Right renal cortex interstitium (tissue), 3 donors: ENCODE results near the gene ZHX3. TPM values are rescaled to one million over a fixed set of nuclear protein-coding genes. Genes with fewer than 3 reads are reported as not detected.
A peak's percentile ranks its signal among the peaks of the same experiment; 100 is the strongest.

Experiments used
- DNase-seq, 3 donors: peaks; one replicate each; pipeline ENCODE4 v3.0.0-alpha.2; 2013; ENCODE audit warnings: low read depth in 3 of 3, low spot score in 2 of 3
- polyA plus RNA-seq, 3 donors: library from polyadenylated mRNA; unstranded; fragments of 120-200 nt; gene quantifications; one replicate each; pipeline ENCODE4 v1.2.1, GENCODE V29; 2013; ENCODE audit not compliant: insufficient read length in 3 of 3

Gene ZHX3, protein sequence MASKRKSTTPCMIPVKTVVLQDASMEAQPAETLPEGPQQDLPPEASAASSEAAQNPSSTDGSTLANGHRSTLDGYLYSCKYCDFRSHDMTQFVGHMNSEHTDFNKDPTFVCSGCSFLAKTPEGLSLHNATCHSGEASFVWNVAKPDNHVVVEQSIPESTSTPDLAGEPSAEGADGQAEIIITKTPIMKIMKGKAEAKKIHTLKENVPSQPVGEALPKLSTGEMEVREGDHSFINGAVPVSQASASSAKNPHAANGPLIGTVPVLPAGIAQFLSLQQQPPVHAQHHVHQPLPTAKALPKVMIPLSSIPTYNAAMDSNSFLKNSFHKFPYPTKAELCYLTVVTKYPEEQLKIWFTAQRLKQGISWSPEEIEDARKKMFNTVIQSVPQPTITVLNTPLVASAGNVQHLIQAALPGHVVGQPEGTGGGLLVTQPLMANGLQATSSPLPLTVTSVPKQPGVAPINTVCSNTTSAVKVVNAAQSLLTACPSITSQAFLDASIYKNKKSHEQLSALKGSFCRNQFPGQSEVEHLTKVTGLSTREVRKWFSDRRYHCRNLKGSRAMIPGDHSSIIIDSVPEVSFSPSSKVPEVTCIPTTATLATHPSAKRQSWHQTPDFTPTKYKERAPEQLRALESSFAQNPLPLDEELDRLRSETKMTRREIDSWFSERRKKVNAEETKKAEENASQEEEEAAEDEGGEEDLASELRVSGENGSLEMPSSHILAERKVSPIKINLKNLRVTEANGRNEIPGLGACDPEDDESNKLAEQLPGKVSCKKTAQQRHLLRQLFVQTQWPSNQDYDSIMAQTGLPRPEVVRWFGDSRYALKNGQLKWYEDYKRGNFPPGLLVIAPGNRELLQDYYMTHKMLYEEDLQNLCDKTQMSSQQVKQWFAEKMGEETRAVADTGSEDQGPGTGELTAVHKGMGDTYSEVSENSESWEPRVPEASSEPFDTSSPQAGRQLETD
- 10 to 100 TPM; 20.0 to 25.8 (median 24.3) TPM for polyA plus RNA-seq

DNA sequence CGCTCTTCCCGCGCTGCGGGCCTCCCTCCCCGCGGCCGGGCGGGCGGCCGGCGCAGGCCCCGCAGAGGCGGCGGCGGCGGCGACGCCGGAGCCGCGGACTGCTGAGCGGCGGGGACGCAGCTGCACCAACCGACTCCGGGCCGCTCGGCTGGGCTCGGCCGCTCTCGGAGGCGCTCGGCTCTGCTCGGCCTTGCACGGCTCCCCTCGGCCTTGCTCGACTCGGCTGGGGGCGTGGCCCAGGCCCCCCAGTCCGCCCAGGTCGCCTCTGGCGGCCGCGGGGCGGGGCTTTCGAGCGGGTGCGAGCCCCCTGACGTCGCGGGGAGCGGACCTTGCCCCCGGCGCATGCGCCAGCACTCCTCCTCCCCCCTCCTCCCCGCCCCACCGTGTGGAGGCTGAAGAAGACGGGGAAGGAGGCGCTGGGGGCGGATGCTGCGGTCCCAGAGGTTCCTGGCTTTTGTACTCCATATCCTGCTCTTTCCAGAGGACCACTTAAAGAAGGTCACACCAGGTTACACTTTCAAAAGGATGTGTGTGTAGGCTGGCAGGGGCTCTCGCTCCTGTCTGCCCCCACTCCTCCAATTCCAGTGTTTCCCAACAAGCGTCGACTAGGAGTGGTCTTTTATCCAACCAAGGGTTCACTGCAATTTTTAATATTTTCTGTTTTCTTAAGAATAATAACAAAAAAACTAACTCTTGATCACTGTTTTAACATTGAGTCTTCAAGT lies at the start of gene ZHX3:
Gene ZHX3 (minus strand): TSS at position 186 of the 725 bp plus-strand sequence. CDS start 112,815 bp downstream, outside the sequence.
- peak; percentile 72 to 94 (median 92) for DNase-seq

DNA sequence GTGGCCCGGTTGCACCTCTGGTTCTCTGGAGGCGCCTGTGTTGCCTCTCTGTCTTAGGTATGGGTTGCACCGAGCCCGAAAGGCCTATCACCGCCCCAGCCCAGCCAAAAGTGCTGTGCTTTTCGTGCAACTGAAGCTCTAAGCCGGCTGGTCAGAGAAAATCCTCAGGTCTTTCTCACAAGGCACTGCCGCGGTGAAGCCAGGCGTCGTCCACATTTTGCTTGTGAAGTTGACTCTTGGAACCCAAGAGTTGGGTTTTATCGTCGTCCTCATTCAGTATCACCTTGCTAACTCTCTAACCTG lies 49.8 kb upstream of the ZHX3 start:
- DNase-seq = no peak

DNA sequence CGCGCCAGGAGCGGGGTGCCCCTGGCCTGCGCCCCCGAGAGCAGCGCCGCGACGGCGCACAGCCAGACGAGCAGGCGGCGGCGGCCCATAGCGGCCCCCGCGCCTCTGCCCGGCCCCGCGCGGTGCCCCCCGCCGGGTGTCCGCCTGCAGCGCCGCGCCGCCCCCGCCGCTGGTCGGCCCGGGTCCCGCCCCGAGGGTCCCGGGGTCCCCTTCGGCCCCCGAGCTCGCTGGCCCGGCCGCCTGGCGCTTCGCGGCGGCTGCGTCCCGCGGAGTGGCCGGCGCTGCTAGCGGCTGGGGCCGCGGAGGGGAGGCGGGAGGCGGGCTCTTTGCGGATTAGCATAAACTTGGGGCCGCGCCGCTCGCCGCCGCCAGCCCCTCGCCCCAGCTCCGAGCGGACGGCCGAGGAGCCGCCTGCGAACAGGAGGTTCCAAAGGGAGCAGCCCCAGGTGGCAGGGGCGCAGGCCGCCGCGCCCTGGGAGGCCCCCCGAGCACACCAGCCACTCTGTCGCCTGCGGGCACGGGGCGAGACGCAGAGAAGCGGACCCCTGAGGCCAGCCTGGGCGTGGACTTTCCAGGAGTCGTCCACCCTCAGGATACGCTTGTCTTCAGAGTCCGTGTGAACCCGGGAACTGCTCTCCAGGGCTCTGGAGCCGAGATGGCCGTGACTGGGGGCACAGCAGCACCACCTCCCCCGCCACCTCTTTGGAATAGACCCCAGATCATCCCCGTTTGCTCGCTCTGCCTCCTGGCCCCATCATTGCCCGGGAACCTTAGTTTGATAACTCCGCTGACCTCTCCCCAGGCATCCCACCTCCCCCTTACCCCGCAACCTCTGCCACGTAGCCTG lies 49.2 kb upstream of the ZHX3 start, which contains the start of gene EMILIN3:
Gene EMILIN3 (minus strand): TSS at position 273 of the 847 bp plus-strand sequence. CDS start 184 bp downstream, at position 89.
- no peak for DNase-seq

DNA sequence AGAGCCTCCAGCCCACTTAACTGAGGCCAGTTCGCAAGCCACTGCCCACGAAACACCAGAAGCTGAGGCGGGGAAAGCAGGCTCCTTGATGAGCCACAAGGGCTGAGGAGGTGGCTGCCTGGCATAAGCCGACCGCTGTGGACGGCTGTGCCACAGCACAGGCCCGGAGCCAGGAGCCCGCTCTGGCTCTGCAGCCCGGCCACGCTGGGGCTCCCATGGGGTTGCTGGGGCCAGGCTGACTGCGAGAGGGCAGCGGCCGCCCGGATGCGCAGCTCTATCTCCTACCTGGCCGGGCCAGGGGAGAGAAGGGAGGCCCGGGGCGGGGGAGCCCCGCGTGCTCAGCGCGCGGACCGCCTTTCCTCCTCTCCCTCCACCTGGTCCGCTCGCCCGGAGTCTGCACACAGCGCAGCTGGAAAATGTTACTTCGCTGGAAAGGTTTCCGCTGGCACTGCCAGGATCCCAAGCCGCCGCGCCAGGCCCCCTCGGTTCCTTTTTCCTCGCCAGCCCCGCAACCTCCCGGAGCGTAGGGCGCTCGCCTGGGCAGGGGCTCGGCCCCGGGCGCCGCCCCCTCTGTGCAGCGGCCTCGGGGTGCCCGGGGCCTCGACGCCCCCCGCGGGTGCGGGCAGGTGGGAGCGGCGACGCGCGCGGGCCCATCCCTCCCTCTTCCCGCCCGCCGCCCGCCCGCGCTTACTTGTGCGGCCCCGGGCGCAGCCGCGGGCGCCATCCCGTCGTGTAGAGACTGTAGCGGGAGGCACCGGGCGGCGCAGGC lies 48.4 kb upstream of the ZHX3 start:
- DNase-seq = no peak

DNA sequence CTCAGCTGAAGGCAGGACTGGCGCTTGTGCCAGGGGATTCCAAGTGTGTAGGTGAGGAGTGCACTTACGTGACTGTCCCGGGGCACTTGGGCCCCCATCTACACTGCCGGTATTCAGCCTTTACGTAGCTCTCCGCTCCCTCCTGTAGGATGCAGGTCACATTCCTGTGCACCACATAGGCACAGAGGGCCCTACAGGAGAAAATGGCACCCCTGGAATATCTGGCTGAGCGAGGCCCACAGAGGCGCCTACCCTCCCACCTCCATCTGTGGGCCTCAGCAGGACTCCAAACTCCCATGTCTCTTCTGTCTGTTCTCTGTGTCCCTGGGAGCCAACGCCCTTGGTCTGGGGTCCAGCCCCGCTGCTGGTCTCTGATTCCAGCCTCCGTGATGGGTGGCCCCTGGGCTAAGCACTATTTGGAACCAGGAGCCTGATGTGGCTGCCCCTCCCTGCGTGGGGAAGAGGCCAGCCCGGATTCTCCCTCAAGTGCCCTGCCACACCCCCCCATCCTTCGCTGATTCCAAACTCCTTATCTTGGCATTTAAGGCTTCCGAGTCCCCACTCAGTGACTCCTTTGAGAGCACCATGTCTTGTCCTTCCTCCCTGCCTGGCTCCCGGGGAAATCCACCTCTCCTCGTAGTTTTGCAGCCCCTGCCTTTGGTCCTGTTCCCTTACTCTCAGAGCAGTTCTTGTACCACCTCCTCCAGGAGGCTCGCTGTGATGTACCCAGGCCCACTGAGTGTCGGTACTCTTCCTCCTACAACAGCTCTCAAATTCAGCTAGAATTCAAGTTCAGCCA lies 47.6 kb upstream of the ZHX3 start:
- no peak for DNase-seq

DNA sequence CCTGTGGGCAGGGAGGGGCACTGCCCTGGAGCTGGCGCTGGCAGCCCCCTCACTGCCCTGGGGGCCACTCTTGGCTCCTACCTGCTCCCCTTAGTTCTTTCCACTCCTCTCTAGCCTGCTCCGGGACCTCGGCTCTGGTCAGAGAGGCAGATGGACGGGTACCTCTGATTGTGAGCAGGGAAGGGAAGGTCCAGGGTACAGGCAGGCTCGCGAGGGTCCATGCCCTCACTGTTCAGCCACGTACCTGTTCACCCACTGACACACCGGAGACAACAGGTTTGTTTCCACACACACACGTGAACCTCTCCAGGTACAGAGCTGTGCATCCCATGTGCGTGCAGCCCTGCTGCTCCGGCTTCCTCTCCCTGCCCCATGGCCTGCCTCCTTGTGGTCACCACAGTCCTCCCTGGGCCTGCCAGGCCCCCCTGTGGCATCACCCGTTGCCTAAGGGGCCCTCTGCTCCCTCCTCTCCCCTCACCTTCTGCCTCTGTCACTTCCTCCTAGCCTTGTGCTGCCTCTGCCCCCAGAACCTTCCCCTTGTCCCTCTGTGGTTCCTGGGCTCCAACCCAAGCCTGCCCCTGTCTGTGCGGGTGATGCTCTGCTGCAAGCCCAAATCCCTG lies 46.8 kb upstream of the ZHX3 start:
- DNase-seq = no peak

DNA sequence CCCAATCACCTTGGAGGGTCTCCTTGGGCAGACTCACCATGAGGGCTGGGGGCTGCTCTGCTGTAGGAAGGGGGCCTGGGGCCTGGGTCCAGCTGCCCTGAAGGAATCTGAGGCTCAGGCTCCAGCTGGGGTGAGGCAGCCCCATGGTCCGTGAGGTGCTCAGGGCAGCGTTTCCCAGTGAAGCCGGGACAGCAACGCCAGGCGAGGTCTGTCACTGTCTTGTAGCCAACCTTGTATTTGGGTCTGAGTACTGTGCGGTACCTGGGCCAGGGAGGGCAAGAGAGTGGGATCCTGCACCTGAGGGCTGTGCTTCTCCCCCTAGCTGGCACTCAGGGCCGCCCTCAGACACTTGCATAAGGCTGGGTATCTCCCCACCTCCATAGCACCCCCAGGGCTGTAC lies 46.1 kb upstream of the ZHX3 start:
- DNase-seq = no peak

DNA sequence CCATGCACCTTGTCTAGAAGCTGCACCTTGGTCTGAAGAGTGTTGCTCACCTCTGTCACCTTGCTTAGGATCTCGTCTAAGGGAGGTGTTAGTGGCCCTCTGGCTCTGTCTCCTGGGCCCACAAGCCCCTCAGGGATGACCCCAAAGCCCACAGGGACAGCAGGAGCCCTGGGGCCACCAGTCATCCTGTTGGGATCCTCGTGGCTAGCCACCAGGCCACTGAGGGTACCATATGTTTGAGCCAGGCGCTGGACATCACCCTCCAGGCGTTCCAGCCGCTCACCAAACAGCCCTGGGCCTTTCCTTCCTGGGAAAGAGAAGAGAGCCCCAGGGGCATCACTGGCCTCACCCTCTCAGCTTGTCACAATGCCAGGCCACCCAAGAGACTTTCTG lies 45.2 kb upstream of the ZHX3 start:
- no peak for DNase-seq

DNA sequence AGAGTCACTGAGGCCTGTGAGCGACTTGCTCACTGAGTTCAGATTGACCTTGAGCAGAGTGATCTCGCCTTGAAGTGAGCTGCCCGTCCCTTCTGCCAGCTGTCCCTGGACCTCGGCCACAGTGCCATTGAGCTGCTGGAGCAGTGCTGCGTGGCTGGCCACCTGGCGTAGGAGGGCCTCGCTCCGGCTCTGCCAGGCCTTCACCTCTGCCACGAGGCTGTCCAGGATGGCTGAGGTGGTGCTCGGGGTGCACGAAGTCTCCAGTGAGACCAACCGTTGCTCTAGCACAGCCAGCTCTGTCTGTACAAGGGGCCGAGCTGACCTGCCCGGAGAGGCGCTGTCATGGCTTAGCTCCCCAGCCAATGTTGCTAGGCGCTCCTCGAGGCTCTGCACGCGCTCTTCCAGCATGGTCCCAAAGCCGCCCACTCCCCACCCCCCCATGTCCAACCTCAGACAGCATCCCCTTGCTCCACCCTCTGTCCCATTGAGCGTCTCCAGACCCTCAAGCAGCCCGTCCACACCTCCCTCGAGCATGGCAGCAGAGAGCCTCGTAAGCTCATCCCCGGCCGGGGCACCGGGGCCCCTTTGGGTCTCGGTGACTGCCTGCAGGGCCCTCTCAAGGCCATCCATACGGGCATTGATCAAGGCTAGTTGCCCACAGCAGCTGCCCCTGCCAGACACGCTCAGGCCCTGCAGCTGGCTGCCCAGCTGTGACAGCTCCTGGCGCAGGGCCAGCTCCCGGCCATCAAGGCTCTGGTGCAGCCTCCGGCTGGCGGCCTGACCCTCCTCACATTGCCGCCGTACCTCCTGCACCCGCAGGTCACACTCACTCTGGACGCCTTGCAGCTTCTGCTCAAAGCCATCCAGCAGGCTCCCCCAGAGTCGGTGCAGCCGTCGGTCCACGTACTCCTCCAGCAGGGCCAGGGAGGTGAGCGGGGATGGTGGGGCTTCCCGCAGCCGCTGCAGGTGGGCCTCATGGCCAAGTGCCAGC lies 44.5 kb upstream of the ZHX3 start:
- DNase-seq = no peak

DNA sequence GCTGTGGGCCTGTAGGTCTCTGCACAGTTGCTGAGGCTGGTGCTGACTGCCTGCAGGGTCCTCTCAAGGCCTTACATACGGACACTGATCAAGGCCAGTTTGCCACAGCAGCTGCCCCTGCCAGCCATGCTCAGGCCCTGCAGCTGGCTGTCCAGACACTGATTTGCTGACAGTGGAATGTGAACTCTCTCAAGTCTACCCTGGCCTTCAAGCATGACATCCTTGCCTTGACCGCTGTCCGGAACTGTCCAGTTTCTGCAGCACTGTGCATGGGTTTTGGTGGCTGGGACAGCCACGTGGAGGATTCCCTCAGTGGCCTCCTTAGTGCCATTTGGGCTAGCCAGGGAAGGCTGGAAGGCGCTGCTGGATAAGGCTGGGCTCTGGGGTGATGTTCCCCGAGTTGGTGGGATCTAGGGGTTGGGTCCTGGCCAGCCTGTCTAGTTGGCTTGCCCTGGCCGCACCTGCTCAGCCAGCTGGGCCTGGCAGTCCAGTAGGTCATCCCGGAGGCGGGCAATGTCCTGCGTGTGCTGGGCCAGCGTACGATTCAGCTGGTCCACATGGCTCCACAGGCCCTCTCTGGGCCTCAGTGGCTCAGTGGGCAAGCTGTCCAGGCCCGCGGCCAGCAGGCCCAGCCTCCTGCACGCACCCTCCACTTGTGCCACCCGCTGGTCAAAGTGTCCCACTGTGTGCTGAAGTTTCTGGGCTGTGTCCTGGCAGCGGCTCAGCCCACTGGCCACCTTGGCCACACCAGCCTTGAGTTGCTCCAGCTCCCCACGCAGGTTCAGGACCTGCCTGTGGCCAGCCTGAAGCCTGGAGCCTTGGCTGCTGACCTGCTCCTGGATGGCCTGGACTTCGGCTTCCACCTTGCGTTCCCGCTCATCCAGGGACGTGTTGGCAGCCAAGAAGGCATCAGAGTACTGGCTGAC lies 43.6 kb upstream of the ZHX3 start:
- DNase-seq = no peak

DNA sequence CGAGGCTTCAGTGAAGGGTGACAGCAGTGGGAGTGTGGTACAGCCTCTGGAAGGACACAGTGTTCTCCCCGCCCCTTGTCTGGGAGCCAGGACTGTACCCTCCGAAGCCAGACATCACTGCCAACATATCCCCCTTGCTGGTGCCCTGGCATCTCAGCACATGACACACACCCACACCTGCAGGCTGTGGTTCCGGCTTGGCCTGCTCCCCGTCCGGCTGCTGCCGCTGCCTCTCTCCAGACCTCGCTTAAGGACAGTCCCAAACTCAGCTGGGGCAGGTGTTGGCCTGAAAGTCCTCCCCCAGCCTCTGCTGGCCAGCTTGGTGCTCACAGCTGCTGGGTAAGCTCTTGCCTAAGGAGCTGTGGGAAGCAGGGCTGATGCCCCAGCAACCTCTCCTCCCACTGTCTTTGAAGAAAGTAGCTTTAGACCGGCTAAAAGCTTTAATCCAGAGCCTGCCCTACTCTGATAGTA lies 42.0 kb upstream of the ZHX3 start:
- DNase-seq = no peak

DNA sequence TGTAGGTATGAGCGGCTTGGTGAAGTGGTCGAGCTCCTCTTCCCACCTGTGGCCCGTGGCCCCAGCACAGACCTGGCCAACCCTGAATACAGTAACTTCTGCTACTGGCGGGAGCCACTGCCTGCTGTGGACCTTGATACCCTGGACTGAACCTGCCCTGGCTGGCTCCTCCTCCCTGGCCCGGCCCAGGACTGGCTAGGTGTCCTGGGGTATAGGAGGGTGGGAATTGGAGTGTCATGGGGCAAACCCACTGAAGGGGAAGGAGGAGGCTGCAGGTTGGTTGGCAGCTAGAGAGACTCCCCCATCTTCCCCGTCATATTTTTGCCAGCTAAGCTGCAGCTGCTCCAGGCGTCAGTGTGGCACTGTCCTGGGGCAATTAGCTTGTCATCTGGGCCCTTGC lies 41.2 kb upstream of the ZHX3 start:
- DNase-seq = no peak

DNA sequence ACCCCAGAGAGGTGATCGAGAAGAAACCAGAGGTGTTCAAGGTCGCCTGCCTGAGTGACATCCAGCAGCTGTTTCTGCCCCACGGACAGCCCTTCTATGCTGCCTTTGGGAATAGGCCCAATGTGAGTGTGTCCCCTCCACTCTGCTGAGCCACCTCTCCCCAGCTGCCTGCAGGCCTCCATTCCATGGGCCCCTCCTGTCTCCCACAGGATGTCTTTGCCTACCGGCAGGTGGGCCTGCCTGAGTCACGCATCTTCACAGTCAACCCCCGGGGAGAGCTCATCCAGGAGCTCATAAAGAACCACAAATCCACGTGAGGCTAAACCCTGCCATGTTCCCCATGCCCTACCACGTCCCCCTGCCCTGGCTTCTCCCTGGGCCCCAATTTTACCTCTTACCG lies 40.7 kb upstream of the ZHX3 start:
- DNase-seq = no peak

DNA sequence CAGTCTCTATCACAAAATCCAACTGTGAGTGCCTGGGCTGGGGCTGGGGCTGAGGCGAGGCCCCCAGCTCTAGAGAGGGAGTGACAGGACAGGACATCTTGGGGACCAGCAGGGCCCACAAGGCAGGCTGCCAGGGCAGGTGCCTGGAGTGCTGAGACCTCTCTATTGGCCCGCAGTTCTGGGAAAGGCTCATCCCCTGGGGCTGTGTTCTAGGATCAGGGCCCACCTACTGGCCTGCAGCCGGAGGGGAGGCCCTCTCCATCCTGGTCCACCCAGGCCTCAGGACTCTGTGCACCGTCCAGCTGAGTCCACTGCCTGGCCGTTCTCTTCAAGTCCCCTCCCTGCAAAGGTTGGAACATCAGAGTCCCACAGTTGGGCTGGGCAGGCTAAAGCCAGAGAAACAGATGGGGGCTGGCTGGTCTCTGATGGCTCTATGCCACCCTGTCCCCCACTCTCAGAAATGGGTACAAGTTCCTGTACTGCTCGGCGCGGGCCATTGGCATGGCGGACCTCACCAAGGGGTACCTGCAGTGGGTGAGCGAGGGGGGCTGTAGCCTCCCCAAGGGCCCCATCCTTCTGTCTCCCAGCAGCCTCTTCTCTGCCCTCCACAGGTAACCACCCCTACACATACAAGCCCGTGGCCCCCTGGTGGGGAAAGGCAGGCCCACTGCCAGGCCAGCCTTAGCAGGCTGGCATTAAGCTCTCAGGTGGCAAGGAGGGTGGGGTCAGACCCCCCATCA lies 40.1 kb upstream of the ZHX3 start:
- no peak for DNase-seq

DNA sequence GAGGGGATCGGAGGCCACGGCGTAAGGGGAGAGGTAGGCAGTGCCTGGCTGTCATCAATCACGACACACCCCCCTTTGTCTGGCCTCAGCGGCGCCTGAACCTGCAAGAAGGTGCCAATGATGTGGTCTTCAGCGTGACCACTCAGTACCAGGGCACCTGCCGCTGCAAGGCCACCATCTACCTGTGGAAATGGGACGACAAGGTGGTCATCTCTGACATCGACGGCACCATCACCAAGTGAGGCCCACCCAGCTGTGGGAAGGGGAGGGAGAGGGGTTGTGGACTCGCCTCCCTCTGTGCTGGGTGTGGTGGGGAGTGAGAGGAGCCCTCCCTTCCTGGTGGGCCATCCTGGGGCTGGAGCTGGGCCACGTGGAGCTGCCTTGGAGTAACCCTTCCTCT lies 39.4 kb upstream of the ZHX3 start:
- no peak for DNase-seq
